H9 (cell line): ENCODE results near the gene RIMBP2. TPM values are rescaled to one million over a fixed set of nuclear protein-coding genes. Genes with fewer than 3 reads are reported as not detected.

Source experiments
- DNase-seq: peaks from one replicate; pipeline ENCODE4 v3.0.0-alpha.2; 2017
- H2AFZ ChIP-seq: one replicate; pipeline ENCODE4 v1.6.1; 2013; ENCODE audit warnings: mild to moderate bottlenecking, low read length, control low read depth, moderate library complexity
- H2AK5ac ChIP-seq: 2 replicates; pipeline ENCODE4 v1.6.1; 2013; ENCODE audit warnings: low read length, control low read depth, mixed read lengths; ENCODE audit not compliant: insufficient read length
- H2BK120ac ChIP-seq: one replicate; pipeline ENCODE4 v1.6.1; 2013; ENCODE audit warnings: low read depth, mild to moderate bottlenecking, low read length, control low read depth, inconsistent platforms; ENCODE audit not compliant: poor library complexity, severe bottlenecking
- H2BK12ac ChIP-seq: 2 replicates; pipeline ENCODE4 v1.6.1; 2013; ENCODE audit warnings: low read length, control low read depth, mixed read lengths, low read depth; ENCODE audit not compliant: insufficient read length
- H2BK15ac ChIP-seq: 2 replicates; pipeline ENCODE4 v1.6.1; 2013; ENCODE audit warnings: low read depth, low read length, control low read depth
- H2BK20ac ChIP-seq: one replicate; pipeline ENCODE4 v1.6.1; 2013; ENCODE audit warnings: low read depth, mild to moderate bottlenecking, low read length, control low read depth, inconsistent platforms; ENCODE audit not compliant: poor library complexity, severe bottlenecking
- H2BK5ac ChIP-seq: 2 replicates; pipeline ENCODE4 v1.6.1; 2013; ENCODE audit warnings: low read length, control low read depth, mixed read lengths; ENCODE audit not compliant: insufficient read length
- H3K14ac ChIP-seq: 2 replicates; pipeline ENCODE4 v1.6.1; 2013; ENCODE audit warnings: low read length, control low read depth; ENCODE audit not compliant: insufficient read depth
- H3K18ac ChIP-seq: 2 replicates; pipeline ENCODE4 v1.6.1; 2013; ENCODE audit warnings: low read depth, mild to moderate bottlenecking, mixed read lengths, low read length, control low read depth; ENCODE audit not compliant: insufficient read length
- H3K23ac ChIP-seq: 2 replicates; pipeline ENCODE4 v1.6.1; 2013; ENCODE audit warnings: low read length, control low read depth, mixed read lengths, low read depth; ENCODE audit not compliant: insufficient read length
- H3K23me2 ChIP-seq: 2 replicates; pipeline ENCODE4 v1.6.1; 2013; ENCODE audit warnings: low read depth, mild to moderate bottlenecking, mixed read lengths, low read length, control low read depth; ENCODE audit not compliant: insufficient read length, poor library complexity, severe bottlenecking
- H3K27ac ChIP-seq: 2 replicates; pipeline ENCODE4 v1.5.1; 2013; ENCODE audit warnings: low read length, control low read depth, mixed read lengths, low read depth; ENCODE audit not compliant: insufficient read length
- H3K27me3 ChIP-seq: 2 replicates; pipeline ENCODE4 v1.6.1; 2013; ENCODE audit warnings: low read length, control low read depth, inconsistent platforms; ENCODE audit not compliant: insufficient read depth
- H3K4ac ChIP-seq: 2 replicates; pipeline ENCODE4 v1.6.1; 2013; ENCODE audit warnings: low read depth, mild to moderate bottlenecking, control low read depth, inconsistent platforms, low read length, moderate library complexity
- H3K4me1 ChIP-seq: 2 replicates; pipeline ENCODE4 v1.6.1; 2013; ENCODE audit warnings: low read length, control low read depth, inconsistent platforms; ENCODE audit not compliant: insufficient read depth
- H3K4me2 ChIP-seq: 2 replicates; pipeline ENCODE4 v1.6.1; 2013; ENCODE audit warnings: low read length, control low read depth, mixed read lengths; ENCODE audit not compliant: insufficient read length, insufficient read depth
- H3K56ac ChIP-seq: 2 replicates; pipeline ENCODE4 v1.6.1; 2013; ENCODE audit warnings: low read depth, mild to moderate bottlenecking, mixed read lengths, low read length, control low read depth; ENCODE audit not compliant: insufficient read length
- H3K79me1 ChIP-seq: 2 replicates; pipeline ENCODE4 v1.6.1; 2013; ENCODE audit warnings: low read depth, mild to moderate bottlenecking, moderate library complexity, low read length, control low read depth, inconsistent platforms; ENCODE audit not compliant: insufficient read depth, poor library complexity, severe bottlenecking
- H3K79me2 ChIP-seq: 2 replicates; pipeline ENCODE4 v1.6.1; 2013; ENCODE audit warnings: low read length, control low read depth, inconsistent platforms; ENCODE audit not compliant: insufficient read depth
- H3K9ac ChIP-seq: 2 replicates; pipeline ENCODE4 v1.6.1; 2013; ENCODE audit warnings: low read length, control low read depth, mixed read lengths; ENCODE audit not compliant: insufficient read length; ENCODE audit errors: extremely low read depth
- H3K9me3 ChIP-seq: one replicate; pipeline ENCODE4 v1.6.1; 2013; ENCODE audit warnings: low read depth, low read length, inconsistent platforms; ENCODE audit not compliant: control insufficient read depth
- H3T11ph ChIP-seq: one replicate; pipeline ENCODE4 v1.6.1; 2013; ENCODE audit warnings: mild to moderate bottlenecking, low read length, control low read depth, inconsistent platforms
- H4K20me1 ChIP-seq: one replicate; pipeline ENCODE4 v1.6.1; 2013; ENCODE audit not compliant: control insufficient read depth, insufficient read length, insufficient read depth
- H4K5ac ChIP-seq: 2 replicates; pipeline ENCODE4 v1.6.1; 2013; ENCODE audit warnings: low read depth, mild to moderate bottlenecking, mixed read lengths, low read length, control low read depth; ENCODE audit not compliant: insufficient read length
- H4K8ac ChIP-seq: replicated peaks from 2 replicates; pipeline ENCODE4 v1.6.1; 2013; ENCODE audit warnings: low read length, control low read depth, mixed read lengths, low read depth; ENCODE audit not compliant: insufficient read length
- H4K91ac ChIP-seq: 2 replicates; pipeline ENCODE4 v1.6.1; 2013; ENCODE audit warnings: low read depth, mild to moderate bottlenecking, moderate library complexity, mixed read lengths, low read length, control low read depth; ENCODE audit not compliant: insufficient read length
- H3K27ac Mint-ChIP-seq, 3 experiments: 2 replicates in 2 of 3; 3 replicates in 1 of 3; pipeline ENCODE4 v1.8.0; 2020 to 2021; ENCODE audit warnings: mixed read lengths in 3 of 3, mild to moderate bottlenecking in 1 of 3, moderate library complexity in 1 of 3
- H3K27me3 Mint-ChIP-seq: 2 replicates; pipeline ENCODE4 v1.8.0; 2021; ENCODE audit warnings: low read depth, mild to moderate bottlenecking, moderate library complexity, mixed read lengths
- H3K36me3 Mint-ChIP-seq, 3 experiments: 2 replicates in 2 of 3; 3 replicates in 1 of 3; pipeline ENCODE4 v1.8.0; 2020 to 2021; ENCODE audit warnings: low read depth in 3 of 3, mixed read lengths in 3 of 3; ENCODE audit not compliant: insufficient read depth in 1 of 3
- H3K4me1 Mint-ChIP-seq, 2 experiments: 2 replicates each; pipeline ENCODE4 v1.8.0; 2020; ENCODE audit warnings: mixed read lengths in 2 of 2
- H3K4me3 Mint-ChIP-seq, 2 experiments: 2 replicates in 1 of 2; 3 replicates in 1 of 2; pipeline ENCODE4 v1.8.0; 2020 to 2021; ENCODE audit warnings: mild to moderate bottlenecking in 2 of 2, mixed read lengths in 2 of 2, moderate library complexity in 1 of 2
- H3K9me3 Mint-ChIP-seq, 2 experiments: 2 replicates in 1 of 2; 3 replicates in 1 of 2; pipeline ENCODE4 v1.8.0; 2020; ENCODE audit warnings: mild to moderate bottlenecking in 2 of 2, mixed read lengths in 2 of 2, moderate library complexity in 1 of 2
- WGBS: extraction: QIAGEN DNeasy Blood & Tissue Kit; methylation state at CpG from one replicate; pipeline ENCODE4 v1.1.7; 2013; ENCODE audit warnings: missing lambda C conversion rate, low lambda C conversion rate, mixed read lengths; ENCODE audit not compliant: insufficient read length; ENCODE audit errors: extremely low coverage; 5-methylcytosine and 5-hydroxymethylcytosine counted together
- total RNA-seq: library from RNA; stranded (reverse); gene quantifications from 2 replicates; pipeline ENCODE4 v1.2.1, GENCODE V29; 2021
- TF ChIP-seq, protein P1 (sequence below): fragments of 200-600 bp; sonication (generic); conservative IDR thresholded peaks from 3 replicates; pipeline ENCODE4 v1.8.0; 2021; ENCODE audit warnings: antibody characterized with exemption, mild to moderate bottlenecking

The RIMBP2 gene
- total RNA-seq, 1 experiment from 2014 or later, result 0.70 TPM

DNA sequence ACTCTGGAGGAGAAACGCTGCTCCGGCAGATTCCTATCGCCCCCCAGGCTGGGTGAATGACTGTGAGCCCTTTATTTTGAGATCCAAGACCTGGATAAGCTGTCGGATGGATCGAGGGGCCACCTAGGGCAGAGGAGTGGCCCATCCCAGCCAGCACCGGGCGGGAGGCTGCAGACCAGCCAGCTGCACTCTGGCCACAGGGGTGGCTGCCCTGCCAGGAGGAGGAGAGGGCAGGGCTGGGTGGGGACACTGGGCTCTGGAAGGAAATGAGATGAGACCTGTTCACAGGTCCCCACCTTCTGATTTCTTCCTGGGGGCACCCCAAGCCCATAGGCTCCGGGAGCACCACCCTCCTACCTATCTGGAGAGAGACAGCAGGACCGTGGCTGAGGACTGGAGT, 238.4 kb downstream of the RIMBP2 start:
- Histone ChIP-seq H3K14ac (no peak overlapping the region), H2AK5ac (no peak overlapping the region), H3K9ac (no peak overlapping the region), H2BK120ac (no peak overlapping the region), H3K23ac (no peak overlapping the region), H2AFZ (no peak overlapping the region), H4K91ac (no peak overlapping the region), H2BK12ac (no peak overlapping the region), H2BK20ac (no peak overlapping the region), H4K8ac (no peak overlapping the region), H2BK5ac (no peak overlapping the region), H3K4ac (no peak overlapping the region), H3K4me2 (no peak overlapping the region), H4K20me1 (no peaks in the 10 kb centered on the region), H3K4me1 (no peaks in the 10 kb centered on the region; the same call in 1 of the 2 replicates), H3T11ph (no peak overlapping the region), H2BK15ac (no peak overlapping the region), H3K18ac (no peak overlapping the region), H3K27ac (no peak overlapping the region), H4K5ac (no peak overlapping the region), H3K23me2 (no peaks in the 10 kb centered on the region), H3K56ac (no peak overlapping the region), H3K9me3 (no peaks in the 10 kb centered on the region), H3K79me1 (no peaks in the 10 kb centered on the region), H3K79me2 (no peaks in the 10 kb centered on the region), H3K27me3 (no peaks in the 10 kb centered on the region)
- Mint-ChIP-seq H3K4me3 (no peak overlapping the region), H3K27me3 (peaks cover 18% of the 10 kb centered on the region), H3K36me3 (no peaks in the 10 kb centered on the region), H3K9me3 (no peaks in the 10 kb centered on the region), H3K27ac (no peak overlapping the region), H3K4me1 (peaks cover 13 to 21% of the 10 kb centered on the region in 2 experiments)
- WGBS, result no CpG with 5 or more reads among the region's 9 CpGs
- DNase-seq, result no peak
- TF ChIP-seq, protein P1, sequence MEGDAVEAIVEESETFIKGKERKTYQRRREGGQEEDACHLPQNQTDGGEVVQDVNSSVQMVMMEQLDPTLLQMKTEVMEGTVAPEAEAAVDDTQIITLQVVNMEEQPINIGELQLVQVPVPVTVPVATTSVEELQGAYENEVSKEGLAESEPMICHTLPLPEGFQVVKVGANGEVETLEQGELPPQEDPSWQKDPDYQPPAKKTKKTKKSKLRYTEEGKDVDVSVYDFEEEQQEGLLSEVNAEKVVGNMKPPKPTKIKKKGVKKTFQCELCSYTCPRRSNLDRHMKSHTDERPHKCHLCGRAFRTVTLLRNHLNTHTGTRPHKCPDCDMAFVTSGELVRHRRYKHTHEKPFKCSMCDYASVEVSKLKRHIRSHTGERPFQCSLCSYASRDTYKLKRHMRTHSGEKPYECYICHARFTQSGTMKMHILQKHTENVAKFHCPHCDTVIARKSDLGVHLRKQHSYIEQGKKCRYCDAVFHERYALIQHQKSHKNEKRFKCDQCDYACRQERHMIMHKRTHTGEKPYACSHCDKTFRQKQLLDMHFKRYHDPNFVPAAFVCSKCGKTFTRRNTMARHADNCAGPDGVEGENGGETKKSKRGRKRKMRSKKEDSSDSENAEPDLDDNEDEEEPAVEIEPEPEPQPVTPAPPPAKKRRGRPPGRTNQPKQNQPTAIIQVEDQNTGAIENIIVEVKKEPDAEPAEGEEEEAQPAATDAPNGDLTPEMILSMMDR, result no peak
